ENCODE measurements around the gene S100A9. TPM values are rescaled to one million over a fixed set of nuclear protein-coding genes. Genes with fewer than 3 reads are reported as not detected.

The S100A9 gene
- total RNA-seq, 4 donors from 2014 or later: 6.8 to 96.6 (median 17.6) TPM

DNA sequence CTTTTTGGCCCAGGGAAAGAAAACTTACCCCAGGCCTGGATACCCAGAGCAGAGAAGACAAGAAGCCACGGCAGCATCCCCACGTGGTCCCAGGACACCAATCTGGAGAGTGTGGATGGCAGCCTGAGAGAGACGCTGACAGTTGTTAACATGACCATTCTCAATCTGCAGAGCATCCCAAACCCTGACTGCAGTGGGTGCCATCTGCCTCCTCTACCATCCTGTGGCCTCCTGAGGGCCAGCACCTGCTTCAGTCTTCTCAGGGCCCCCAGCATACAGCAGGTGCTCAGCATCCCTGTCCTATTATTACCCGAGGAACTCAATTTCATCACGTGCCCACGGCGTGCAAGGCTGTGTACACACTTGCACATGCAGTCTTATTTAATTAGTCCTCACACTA lies 9.8 kb upstream of the S100A9 start:
- H3K4me3 ChIP-seq: no peak overlapping the region
- H3K36me3 ChIP-seq: no peaks in the 10 kb centered on the region
- no peak for DNase-seq
- TF ChIP-seq, protein P1, sequence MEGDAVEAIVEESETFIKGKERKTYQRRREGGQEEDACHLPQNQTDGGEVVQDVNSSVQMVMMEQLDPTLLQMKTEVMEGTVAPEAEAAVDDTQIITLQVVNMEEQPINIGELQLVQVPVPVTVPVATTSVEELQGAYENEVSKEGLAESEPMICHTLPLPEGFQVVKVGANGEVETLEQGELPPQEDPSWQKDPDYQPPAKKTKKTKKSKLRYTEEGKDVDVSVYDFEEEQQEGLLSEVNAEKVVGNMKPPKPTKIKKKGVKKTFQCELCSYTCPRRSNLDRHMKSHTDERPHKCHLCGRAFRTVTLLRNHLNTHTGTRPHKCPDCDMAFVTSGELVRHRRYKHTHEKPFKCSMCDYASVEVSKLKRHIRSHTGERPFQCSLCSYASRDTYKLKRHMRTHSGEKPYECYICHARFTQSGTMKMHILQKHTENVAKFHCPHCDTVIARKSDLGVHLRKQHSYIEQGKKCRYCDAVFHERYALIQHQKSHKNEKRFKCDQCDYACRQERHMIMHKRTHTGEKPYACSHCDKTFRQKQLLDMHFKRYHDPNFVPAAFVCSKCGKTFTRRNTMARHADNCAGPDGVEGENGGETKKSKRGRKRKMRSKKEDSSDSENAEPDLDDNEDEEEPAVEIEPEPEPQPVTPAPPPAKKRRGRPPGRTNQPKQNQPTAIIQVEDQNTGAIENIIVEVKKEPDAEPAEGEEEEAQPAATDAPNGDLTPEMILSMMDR (IDR thresholded peaks at IDR 0.05): no peak
- TF ChIP-seq POLR2A (IDR thresholded peaks at IDR 0.05): no peak
- peaks cover 0 to 14% (median 6%) of the 10 kb centered on the region in 4 donors for H3K4me1 ChIP-seq
- no peaks in the 10 kb centered on the region for H3K9me3 ChIP-seq
- H3K27ac ChIP-seq: no peak overlapping the region
- no peaks in the 10 kb centered on the region for H3K27me3 ChIP-seq

DNA sequence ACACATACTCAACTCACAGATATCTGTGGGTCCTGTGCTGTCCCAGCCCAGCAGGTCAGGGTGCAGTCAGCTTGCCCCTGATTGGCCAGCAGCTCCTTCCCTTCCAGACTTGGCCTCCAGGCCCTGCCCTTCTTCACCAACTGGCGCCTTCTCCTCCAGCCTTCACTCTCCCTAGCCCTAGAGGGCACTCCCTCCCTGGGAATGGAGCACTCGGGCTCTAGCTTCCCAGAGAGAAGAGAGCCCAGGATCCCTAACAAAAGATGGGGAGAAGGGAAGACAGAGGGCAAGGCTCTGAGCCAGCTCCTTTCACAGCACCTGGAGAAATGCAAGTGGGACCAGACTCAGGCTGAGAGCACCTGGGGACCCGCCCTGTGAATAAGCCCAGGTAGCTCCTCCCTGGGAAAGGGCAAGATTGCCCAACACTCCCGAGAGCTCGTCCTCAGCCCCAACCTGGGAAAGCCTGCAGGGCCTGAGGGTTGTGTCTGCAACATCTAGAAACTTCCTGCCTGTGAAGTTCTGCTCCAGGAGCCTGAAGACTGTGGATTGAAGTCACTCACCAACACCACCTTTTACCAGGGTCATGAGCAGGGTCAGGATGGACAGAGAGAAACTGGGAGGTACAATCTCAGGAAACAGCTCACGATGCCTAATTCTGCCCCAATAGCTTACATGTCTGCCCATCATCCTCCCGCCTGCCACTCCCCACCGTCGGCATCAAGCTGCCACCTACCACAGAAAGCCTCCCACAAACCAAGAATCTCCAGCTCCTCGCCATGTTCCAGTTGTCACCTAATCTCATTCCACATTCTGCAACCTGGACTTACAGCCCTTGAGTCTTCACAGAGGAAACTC lies 8.9 kb upstream of the S100A9 start, which contains the start of gene PGLYRP4:
Gene PGLYRP4, minus strand, starts transcription at position 331 of the 852 bp plus-strand sequence. CDS start 909 bp downstream, outside the sequence.
- peaks cover 0 to 12% (median 4%) of the 10 kb centered on the region in 4 donors for H3K4me1 ChIP-seq
- no peaks in the 10 kb centered on the region for H3K36me3 ChIP-seq
- H3K27me3 ChIP-seq: no peaks in the 10 kb centered on the region
- H3K27ac ChIP-seq: no peak within 1 kb of the TSS
- TF ChIP-seq, protein P1 (IDR thresholded peaks at IDR 0.05): peak in 1 of 6 experiments; percentile 10
- TF ChIP-seq POLR2A (IDR thresholded peaks at IDR 0.05): no peak
- H3K4me3 ChIP-seq: no peak within 1 kb of the TSS
- no peaks in the 10 kb centered on the region for H3K9me3 ChIP-seq
- no peak for DNase-seq

DNA sequence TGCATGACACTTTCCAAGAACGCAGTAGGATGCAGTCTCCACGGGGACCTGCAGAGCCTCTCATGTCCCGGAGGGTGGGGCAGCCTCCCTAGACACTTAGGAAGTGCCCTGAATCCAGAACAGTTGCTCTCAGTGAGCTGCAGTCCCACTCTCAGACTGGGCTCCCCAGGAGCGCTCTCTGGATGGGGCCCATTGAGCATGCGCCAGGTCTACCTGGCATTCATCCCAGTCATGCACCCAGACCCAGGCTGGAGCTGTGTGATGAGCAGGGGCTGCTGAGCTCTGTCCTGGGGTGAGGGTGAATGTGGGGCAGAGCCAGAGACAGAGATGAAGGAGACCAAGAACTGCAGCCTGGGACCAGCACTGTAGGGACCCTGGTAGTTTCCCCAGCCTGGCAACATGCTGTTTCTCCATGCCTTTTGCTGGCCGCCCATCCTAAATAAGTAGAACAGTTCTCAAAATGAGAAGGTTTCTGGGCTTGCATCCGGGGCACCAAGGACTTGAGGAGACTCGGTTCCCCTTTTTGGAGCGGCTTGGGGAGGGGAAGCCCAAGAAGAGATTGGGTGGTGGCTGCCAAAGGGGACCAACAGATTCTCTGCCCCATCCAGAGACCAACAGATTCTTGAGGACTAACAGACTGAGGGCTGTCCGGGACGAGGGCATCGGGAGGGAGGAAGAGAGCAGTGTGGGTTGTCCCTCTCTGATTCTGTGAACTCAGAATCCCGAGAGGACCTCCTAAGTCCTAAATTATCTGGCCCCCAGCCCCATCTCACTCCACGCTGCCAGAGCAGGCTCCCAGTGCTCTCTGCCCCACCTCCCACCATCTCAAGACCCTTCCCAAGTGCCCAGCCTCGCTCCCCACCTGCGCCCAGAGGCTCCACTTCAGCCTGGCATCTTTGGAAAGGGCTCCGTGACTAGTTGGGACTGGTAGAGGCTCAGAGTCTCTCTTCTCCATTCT lies 8.0 kb upstream of the S100A9 start:
- H3K4me3 ChIP-seq: no peak overlapping the region
- H3K4me1 ChIP-seq: peaks cover 0 to 12% (median under 1%) of the 10 kb centered on the region in 4 donors
- no peaks in the 10 kb centered on the region for H3K9me3 ChIP-seq
- no peaks in the 10 kb centered on the region for H3K36me3 ChIP-seq
- DNase-seq: no peak
- no peaks in the 10 kb centered on the region for H3K27me3 ChIP-seq
- TF ChIP-seq, protein P1 (IDR thresholded peaks at IDR 0.05): no peak
- TF ChIP-seq POLR2A (IDR thresholded peaks at IDR 0.05): no peak
- no peak overlapping the region for H3K27ac ChIP-seq

DNA sequence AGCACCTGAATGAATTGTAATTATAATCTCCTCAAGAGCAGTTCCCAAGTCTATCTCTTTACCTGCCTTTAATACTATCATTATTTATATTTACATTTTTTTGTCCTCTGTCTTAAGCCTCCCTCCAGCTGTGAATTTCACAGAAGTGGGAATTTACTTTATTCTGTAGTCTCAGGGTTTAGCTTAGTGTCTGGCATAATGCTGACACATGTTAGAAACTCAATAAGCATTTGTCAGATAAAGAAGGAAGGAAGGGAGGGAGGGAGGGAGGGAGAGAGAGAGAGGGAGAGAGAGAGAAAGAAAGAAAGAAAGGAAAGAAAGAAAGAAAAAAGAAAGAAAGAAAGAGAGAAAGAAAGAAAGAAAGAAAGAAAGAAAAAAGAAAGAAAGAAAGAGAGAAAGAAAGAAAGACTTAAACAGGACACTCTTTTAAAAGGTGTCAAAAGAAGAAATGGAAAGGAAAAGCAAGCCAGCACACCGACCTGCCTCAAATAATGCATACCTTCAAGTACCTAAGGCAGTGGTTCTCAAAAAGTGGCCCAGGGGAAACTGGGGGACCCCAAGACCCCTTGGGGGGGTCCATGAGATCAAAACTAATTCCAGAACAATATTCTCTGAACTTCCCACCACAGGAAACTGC lies 7.2 kb upstream of the S100A9 start:
- TF ChIP-seq, protein P1 (IDR thresholded peaks at IDR 0.05): no peak
- TF ChIP-seq POLR2A (IDR thresholded peaks at IDR 0.05): no peak
- H3K9me3 ChIP-seq: no peaks in the 10 kb centered on the region
- no peaks in the 10 kb centered on the region for H3K36me3 ChIP-seq
- DNase-seq: no peak
- peaks cover 0 to 10% (median 0%) of the 10 kb centered on the region in 4 donors for H3K4me1 ChIP-seq
- H3K27me3 ChIP-seq: no peaks in the 10 kb centered on the region
- H3K27ac ChIP-seq: no peak overlapping the region
- no peak overlapping the region for H3K4me3 ChIP-seq

DNA sequence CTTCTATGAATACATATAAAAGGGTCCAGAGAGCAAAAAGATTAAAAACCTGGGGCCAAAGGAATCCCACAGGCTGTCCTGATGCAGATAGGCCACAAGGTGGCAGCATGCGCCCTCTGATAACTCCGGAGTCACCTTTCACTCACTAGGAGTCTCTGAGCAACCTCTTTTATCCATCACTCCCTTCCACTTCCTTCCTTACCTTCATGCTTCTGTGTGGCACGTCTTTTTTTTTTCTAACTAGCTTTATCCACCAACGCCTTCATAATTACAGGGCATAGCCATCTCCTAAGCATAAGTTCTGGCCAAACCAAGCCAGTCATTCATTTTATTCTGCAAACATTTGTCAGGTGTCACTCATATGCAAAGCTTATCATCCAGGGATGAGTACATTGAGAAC lies 5.1 kb upstream of the S100A9 start:
- TF ChIP-seq, protein P1 (IDR thresholded peaks at IDR 0.05): peak; percentile 44 to 89 (median 84)
- TF ChIP-seq POLR2A (IDR thresholded peaks at IDR 0.05): no peak
- no peaks in the 10 kb centered on the region for H3K4me1 ChIP-seq
- H3K27me3 ChIP-seq: no peaks in the 10 kb centered on the region
- H3K36me3 ChIP-seq: no peaks in the 10 kb centered on the region
- no peak overlapping the region for H3K27ac ChIP-seq
- peak; percentile 46 to 86 (median 66) for DNase-seq
- H3K4me3 ChIP-seq: no peak overlapping the region
- H3K9me3 ChIP-seq: no peaks in the 10 kb centered on the region
